ENCODE results near the gene MYO1C.
"Not testable (repeated sequence)": the region's sequence is repeated elsewhere in the genome, so short reads cannot be mapped to it uniquely, and the experiment has no call there.

MYO1C gene

DNA sequence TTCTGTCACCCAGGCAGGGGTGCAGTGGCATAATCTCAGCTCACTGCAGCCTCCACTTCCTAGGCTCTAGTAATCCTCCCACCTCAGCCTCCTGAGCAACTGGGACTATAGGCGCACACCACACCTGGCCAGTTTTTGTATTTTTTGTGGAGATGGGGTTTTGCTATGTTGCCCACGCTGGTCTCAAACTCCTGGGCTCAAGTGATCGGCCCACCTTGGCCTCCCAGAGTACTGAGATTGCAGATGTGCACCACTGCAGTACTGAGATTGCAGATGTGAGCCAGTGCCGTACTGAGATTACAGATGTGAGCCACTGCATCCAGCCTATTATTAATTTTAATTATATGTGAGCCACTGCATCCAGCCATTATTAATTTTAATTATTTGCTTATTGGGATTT lies 50.3 kb downstream of the MYO1C start:
- in situ Hi-C loops (cut with HindIII; ENCODE audit: low sequenced_read_pairs), result no loop called here

DNA sequence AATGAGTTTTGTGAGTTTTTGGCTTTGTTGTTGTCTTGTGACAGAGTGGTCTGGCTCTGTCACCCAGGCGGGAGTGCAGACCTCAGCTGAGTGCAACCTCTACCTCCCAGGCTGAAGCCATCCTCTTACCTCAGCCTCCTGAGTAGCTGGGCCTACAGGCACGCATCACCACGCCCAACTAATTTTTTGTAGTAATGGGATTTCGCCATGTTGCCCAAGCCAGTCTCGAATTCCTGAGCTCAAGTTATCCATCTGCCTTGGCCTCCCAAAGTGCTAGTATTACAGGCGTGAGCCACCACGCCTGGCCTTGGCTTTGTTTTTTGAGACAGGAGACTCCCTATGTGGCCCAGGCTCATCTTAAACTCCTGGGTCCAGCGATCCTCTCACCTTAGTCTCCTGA lies 51.6 kb downstream of the MYO1C start:
- in situ Hi-C loops (cut with HindIII; ENCODE audit: low sequenced_read_pairs), result no loop called here

DNA sequence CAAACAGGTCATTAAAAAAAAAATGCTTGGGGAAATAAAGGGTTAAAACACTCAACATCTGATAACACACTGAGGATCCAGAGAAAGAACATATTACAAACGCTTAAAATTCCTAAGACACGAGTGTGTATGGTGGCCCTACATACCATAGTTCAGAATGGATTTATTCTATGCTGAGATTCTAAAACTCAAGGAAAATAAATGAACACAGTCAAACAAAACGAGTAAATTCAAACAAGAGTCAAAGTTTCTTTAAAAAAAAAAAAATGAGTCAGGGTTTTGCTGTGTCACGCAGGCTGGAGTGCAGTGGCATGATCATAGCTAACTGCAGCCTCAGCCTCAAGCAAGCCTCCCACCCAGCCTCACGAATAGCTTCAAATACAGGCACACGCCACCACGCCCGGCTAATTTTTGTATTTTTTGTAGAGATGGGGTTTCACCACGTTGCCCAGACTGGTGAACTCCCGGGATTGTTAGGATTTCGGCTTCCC lies 53.8 kb downstream of the MYO1C start:
- in situ Hi-C loops (cut with HindIII; ENCODE audit: low sequenced_read_pairs), result no loop called here

GRCh38 chr17:1435326-1435725 lies 57.2 kb downstream of the MYO1C start:
- in situ Hi-C loops (cut with HindIII; ENCODE audit: low sequenced_read_pairs), result no loop called here

- in situ Hi-C loops (cut with HindIII; ENCODE audit: low sequenced_read_pairs), result no loop called here
Measured at GRCh38 chr17:1434150-1434549, 58.3 kb downstream of the MYO1C start.

- in situ Hi-C loops (cut with HindIII; ENCODE audit: low sequenced_read_pairs), result no loop called here
Measured at GRCh38 chr17:1431631-1432104, 60.8 kb downstream of the MYO1C start.

- in situ Hi-C loops (cut with HindIII; ENCODE audit: low sequenced_read_pairs), result no loop called here
Measured at GRCh38 chr17:1423456-1424135, 68.9 kb downstream of the MYO1C start.

DNA sequence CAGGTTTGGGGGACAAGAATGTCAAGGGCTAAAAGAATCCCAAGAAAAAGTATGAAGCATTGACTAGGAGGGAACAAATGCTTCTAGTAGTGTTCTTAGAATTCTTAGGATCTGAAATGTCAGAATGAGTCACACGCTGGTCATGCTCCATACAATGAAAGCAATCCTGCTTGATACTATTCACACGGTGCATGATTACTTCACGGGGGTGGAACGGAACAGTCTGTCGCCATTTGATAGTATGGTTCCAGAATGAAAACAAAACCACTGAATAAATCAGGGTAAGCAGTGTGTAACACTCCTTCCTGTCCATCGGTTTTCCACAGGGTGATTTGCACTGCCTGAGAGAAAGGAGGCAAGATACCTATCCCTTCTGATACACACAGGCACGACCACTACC lies 69.6 kb downstream of the MYO1C start:
- in situ Hi-C loops (cut with HindIII; ENCODE audit: low sequenced_read_pairs), result no loop called here

- in situ Hi-C loops (cut with HindIII; ENCODE audit: low sequenced_read_pairs), result no loop called here
Measured at GRCh38 chr17:1421470-1421869, 71.0 kb downstream of the MYO1C start.

- in situ Hi-C loops (cut with HindIII; ENCODE audit: low sequenced_read_pairs), result no loop called here
Measured at GRCh38 chr17:1420981-1421380, 71.5 kb downstream of the MYO1C start.

- in situ Hi-C loops (cut with HindIII; ENCODE audit: low sequenced_read_pairs), result no loop called here
Measured at GRCh38 chr17:1420163-1420562, 72.3 kb downstream of the MYO1C start.

DNA sequence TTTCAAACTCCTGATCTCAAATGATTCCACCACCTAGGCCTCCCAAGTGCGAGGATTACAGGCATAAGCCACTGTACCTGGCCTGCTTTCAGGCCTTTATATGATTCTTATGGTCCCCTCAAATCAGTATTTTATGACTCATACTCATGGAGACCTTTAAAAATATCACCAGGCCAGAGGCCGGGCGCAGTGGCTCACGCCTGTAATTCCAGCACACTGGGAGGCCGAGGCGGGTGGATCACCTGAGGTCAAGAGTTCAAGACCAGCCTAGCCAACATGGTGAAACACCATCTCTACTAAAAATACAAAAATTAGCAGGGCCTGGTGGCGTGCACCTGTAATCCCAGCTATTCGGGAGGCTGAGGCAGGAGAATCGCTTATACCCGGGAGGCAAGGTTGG lies 74.0 kb downstream of the MYO1C start:
- in situ Hi-C loops (cut with HindIII; ENCODE audit: low sequenced_read_pairs), result not testable (repeated sequence)

GRCh38 chr17:1416414-1416813 lies 76.1 kb downstream of the MYO1C start:
- in situ Hi-C loops (cut with HindIII; ENCODE audit: low sequenced_read_pairs), result no loop called here

- in situ Hi-C loops (cut with HindIII; ENCODE audit: low sequenced_read_pairs), result no loop called here
Measured at GRCh38 chr17:1414634-1415033, 77.9 kb downstream of the MYO1C start.

All from DLD1 (cell line).